Left colon (tissue), 2 donors: ENCODE results near the gene SKIL. TPM values are rescaled to one million over a fixed set of nuclear protein-coding genes. Genes with fewer than 3 reads are reported as not detected.
A peak's percentile ranks its signal among the peaks of the same experiment; 100 is the strongest.
"Not testable (repeated sequence)": the region's sequence is repeated elsewhere in the genome, so short reads cannot be mapped to it uniquely, and the experiment has no call there.

Experiments
- ATAC-seq: fragments of 200-7000 bp; cut with Tn5 transposase; one replicate; pipeline ENCODE4 v1.9.1; 2020; ENCODE audit warnings: mild to moderate bottlenecking, moderate library complexity
- DNase-seq, 2 donors: peaks; one replicate each; pipeline ENCODE4 v3.0.0-alpha.2; 2020
- intact Hi-C, 2 donors: fragments of 100-400 bp; cut with DNase I in 1 of 2; cut with micrococcal nuclease in 1 of 2; formaldehyde crosslinking; loops; one replicate each; pipeline versions ENCODE4 v1.11.2 to v1.14.0; 2022; cut with DNase I, micrococcal nuclease
- long read RNA-seq: library from polyadenylated mRNA; unstranded; transcript quantifications from one replicate; pipeline ENCODE4 v2.0.0, GENCODE V29; 2021
- total RNA-seq, 2 donors: library from RNA; stranded (reverse); fragmentation: NEBNext Ultra II Directional; extraction: Animal tissue kit (Norgen Biotek cat#: 25700); gene quantifications; one replicate each; pipeline ENCODE4 v1.2.1, GENCODE V29; 2021
- donor health status: DM: no; HTN: no; CAD: no.
- donor health status: DM: yes; HTN: yes; CAD: no.

Gene SKIL
- total RNA-seq, result 10 to 100 TPM; 43.9 to 51.1 TPM
- long read RNA-seq, full-length matches to known transcripts, result 7 of 16 reads
- long read RNA-seq, partial matches to known transcripts, result 1 of 16 reads
- long read RNA-seq, other reads (novel, unspliced or antisense), result 8 of 16 reads

GRCh38 chr3:170357176-170358041 is at the start of gene SKIL:
TSS of gene SKIL (plus strand) at chr3:170357715. CDS start at chr3:170360332, 2,617 bp downstream.
- DNase-seq (peak; percentile 98), ATAC-seq (peak; percentile 80)
- intact Hi-C loops, result no loop called here

- intact Hi-C loops, result no loop called here
Measured at GRCh38 chr3:170309046-170309445, 48.5 kb upstream of the SKIL start.

GRCh38 chr3:170317954-170318353 is 39.6 kb upstream of the SKIL start:
- ATAC-seq, result no peak
- DNase-seq, result no peak
- intact Hi-C loops, result loop anchor here in 1 of 2 donors (10.0 kb wide), 3 partner anchors 47 to 497 kb away; no protein-coding TSS in a partner anchor

More at GRCh38 chr3:170309046-170309445, 48.5 kb upstream of the SKIL start:
- DNase-seq (no peak), ATAC-seq (no peak)

GRCh38 chr3:170320461-170321121 is 36.9 kb upstream of the SKIL start:
- intact Hi-C loops, result no loop called here
- ATAC-seq (no peak), DNase-seq (no peak)

GRCh38 chr3:170321321-170322034 is 36.0 kb upstream of the SKIL start:
- intact Hi-C loops, result no loop called here
- DNase-seq (no peak), ATAC-seq (no peak)

- ATAC-seq, result no peak
- intact Hi-C loops, result no loop called here
- no peak for DNase-seq
Measured at GRCh38 chr3:170322566-170323269, 34.8 kb upstream of the SKIL start.

GRCh38 chr3:170323331-170323730 is 34.2 kb upstream of the SKIL start:
- intact Hi-C loops, result no loop called here
- ATAC-seq, result no peak
- no peak for DNase-seq

GRCh38 chr3:170324962-170325361 is 32.6 kb upstream of the SKIL start:
- intact Hi-C loops, result no loop called here
- ATAC-seq (no peak), DNase-seq (no peak)

- DNase-seq (no peak), ATAC-seq (no peak)
- intact Hi-C loops, result no loop called here
Measured at GRCh38 chr3:170327040-170327808, 30.3 kb upstream of the SKIL start.

GRCh38 chr3:170327868-170328548 is 29.5 kb upstream of the SKIL start:
- DNase-seq, intact Hi-C loops, ATAC-seq: not testable (repeated sequence)

GRCh38 chr3:170330366-170330765 is 27.1 kb upstream of the SKIL start:
- ATAC-seq, result peak; percentile 34
- intact Hi-C loops, result no loop called here
- DNase-seq, result peak in 1 of 2 donors; percentile 51

GRCh38 chr3:170331143-170331542 is 26.4 kb upstream of the SKIL start:
- ATAC-seq (peak; percentile 94), DNase-seq (peak; percentile 80 to 88)
- intact Hi-C loops, result no loop called here

- DNase-seq, result no peak
- ATAC-seq, result no peak
- intact Hi-C loops, result no loop called here
Measured at GRCh38 chr3:170337420-170337819, 20.1 kb upstream of the SKIL start.

- intact Hi-C loops, result no loop called here
- no peak for DNase-seq
- no peak for ATAC-seq
Measured at GRCh38 chr3:170338690-170339340, 18.7 kb upstream of the SKIL start.

GRCh38 chr3:170342273-170342672 is 15.2 kb upstream of the SKIL start:
- DNase-seq, ATAC-seq, intact Hi-C loops: not testable (repeated sequence)

- intact Hi-C loops, DNase-seq, ATAC-seq: not testable (repeated sequence)
Measured at GRCh38 chr3:170343859-170344258, 13.7 kb upstream of the SKIL start.

- DNase-seq, result no peak
- ATAC-seq, result no peak
- intact Hi-C loops, result no loop called here
Measured at GRCh38 chr3:170344971-170345370, 12.5 kb upstream of the SKIL start.
